ENCODE results near the gene TMEM165. TPM values are rescaled to one million over a fixed set of nuclear protein-coding genes. Genes with fewer than 3 reads are reported as not detected.

TMEM165 gene
- polyA plus RNA-seq, 3 donors, result 77.4 to 96.4 (median 92.8) TPM

- H4K20me1 ChIP-seq (ENCODE audit: insufficient read depth, low read length), result no peaks in the 10 kb centered on the region
- H3K36me3 ChIP-seq (replicated peaks in 1 of 2; ENCODE audit: control insufficient read depth in 1 of 2, insufficient read depth in 2 of 2, low read length in 2 of 2), result peaks cover 0 to 9% of the 10 kb centered on the region in 2 donors
- H3K9me3 Mint-ChIP-seq, result peaks cover 1 to 9% (median 8%) of the 10 kb centered on the region in 7 donors
- no peaks in the 10 kb centered on the region for H3K79me2 ChIP-seq (ENCODE audit: insufficient read depth, low read length)
- H2AFZ ChIP-seq (ENCODE audit: insufficient read depth, low read depth, low read length, poor library complexity, severe bottlenecking), result no peak overlapping the region
- H3K27me3 ChIP-seq (ENCODE audit: control insufficient read depth in 2 of 2, insufficient read depth in 2 of 2, low read length in 2 of 2), result no peaks in the 10 kb centered on the region
- H3K4me1 Mint-ChIP-seq, result peaks cover 19% of the 10 kb centered on the region
- no peak overlapping the region for H3K27ac ChIP-seq (ENCODE audit: low read depth in 1 of 2, low read length in 2 of 2)
- H3K4me1 ChIP-seq (ENCODE audit: control insufficient read depth in 1 of 2, insufficient read depth in 2 of 2, low read length in 2 of 2), result peaks cover 17 to 19% of the 10 kb centered on the region in 2 donors
- H3K27me3 Mint-ChIP-seq (ENCODE audit: low read depth in 3 of 3), result peaks cover 0 to 2% (median 1%) of the 10 kb centered on the region in 3 donors
- H3K4me2 ChIP-seq (replicated peaks; ENCODE audit: extremely low read depth, low read length, poor library complexity, severe bottlenecking), result no peak overlapping the region
- no peak overlapping the region for H3K4me3 ChIP-seq (replicated peaks in 1 of 3; ENCODE audit: low read depth in 2 of 3, low read length in 3 of 3)
- H3K9ac ChIP-seq (ENCODE audit: insufficient read depth, low read length, poor library complexity, severe bottlenecking), result no peak overlapping the region
- H3K4me3 Mint-ChIP-seq, result no peak overlapping the region
- no peak overlapping the region for H3K27ac Mint-ChIP-seq
- H3K36me3 Mint-ChIP-seq, result peaks cover 12 to 21% of the 10 kb centered on the region in 2 donors
- no peaks in the 10 kb centered on the region for H3K9me3 ChIP-seq (replicated peaks in 1 of 2; ENCODE audit: control insufficient read depth in 1 of 2, insufficient read depth in 1 of 2, low read length in 2 of 2)
- intact Hi-C loops (cut with micrococcal nuclease), result loop anchor here in 1 of 2 donors (5.0 kb wide), 1 partner anchor 38 kb away; no protein-coding TSS in a partner anchor
- TF ChIP-seq CTCF (IDR thresholded peaks at IDR 0.05), result no peak
- WGBS (ENCODE audit: insufficient coverage), result 80% methylated on average over 5 of the region's 8 CpGs
- no peak for DNase-seq
These were observed 41.1 kb upstream of the TMEM165 start for GRCh38 chr4:55354648-55355047.

GRCh38 chr4:55355555-55355954 lies 40.2 kb upstream of the TMEM165 start:
- Mint-ChIP-seq H3K27me3 (ENCODE audit: low read depth in 3 of 3) (peaks cover 0 to 2% (median 1%) of the 10 kb centered on the region in 3 donors), H3K27ac (no peak overlapping the region), H3K4me3 (no peak overlapping the region), H3K9me3 (peaks cover 1 to 9% (median 8%) of the 10 kb centered on the region in 7 donors), H3K36me3 (peaks cover 12 to 21% of the 10 kb centered on the region in 2 donors), H3K4me1 (peaks cover 19% of the 10 kb centered on the region)
- Histone ChIP-seq H3K4me3 (replicated peaks in 1 of 3; ENCODE audit: low read depth in 2 of 3, low read length in 3 of 3) (no peak overlapping the region), H2AFZ (ENCODE audit: insufficient read depth, low read depth, low read length, poor library complexity, severe bottlenecking) (no peak overlapping the region), H4K20me1 (ENCODE audit: insufficient read depth, low read length) (no peaks in the 10 kb centered on the region), H3K9ac (ENCODE audit: insufficient read depth, low read length, poor library complexity, severe bottlenecking) (no peak overlapping the region), H3K4me1 (ENCODE audit: control insufficient read depth in 1 of 2, insufficient read depth in 2 of 2, low read length in 2 of 2) (peaks cover 17 to 21% of the 10 kb centered on the region in 2 donors), H3K27ac (ENCODE audit: low read depth in 1 of 2, low read length in 2 of 2) (no peak overlapping the region), H3K27me3 (ENCODE audit: control insufficient read depth in 2 of 2, insufficient read depth in 2 of 2, low read length in 2 of 2) (no peaks in the 10 kb centered on the region), H3K79me2 (ENCODE audit: insufficient read depth, low read length) (no peaks in the 10 kb centered on the region), H3K9me3 (replicated peaks in 1 of 2; ENCODE audit: control insufficient read depth in 1 of 2, insufficient read depth in 1 of 2, low read length in 2 of 2) (no peaks in the 10 kb centered on the region), H3K36me3 (replicated peaks in 1 of 2; ENCODE audit: control insufficient read depth in 1 of 2, insufficient read depth in 2 of 2, low read length in 2 of 2) (peaks cover 0 to 9% of the 10 kb centered on the region in 2 donors), H3K4me2 (replicated peaks; ENCODE audit: extremely low read depth, low read length, poor library complexity, severe bottlenecking) (no peak overlapping the region)
- TF ChIP-seq CTCF (IDR thresholded peaks at IDR 0.05), result no peak
- WGBS (ENCODE audit: insufficient coverage), result no CpG with 5 or more reads among the region's 6 CpGs
- intact Hi-C loops (cut with micrococcal nuclease), result no loop called here
- no peak for DNase-seq
